BE2C (cell line): Measurements from ENCODE around the gene ENTR1.

Experiments used
- DNase-seq: peaks from one replicate; pipeline ENCODE4 v3.0.0-alpha.2; 2020
- H3K27me3 ChIP-seq: fragments of 250-450 bp; sonication (Bioruptor Pico); 2 replicates; pipeline ENCODE4 v1.5.1; 2020; ENCODE audit warnings: mild to moderate bottlenecking
- H3K36me3 ChIP-seq: fragments of 250-450 bp; sonication (Bioruptor Pico); 2 replicates; pipeline ENCODE4 v1.5.1; 2020; ENCODE audit warnings: mild to moderate bottlenecking
- H3K4me1 ChIP-seq: fragments of 250-450 bp; sonication (Bioruptor Pico); 2 replicates; pipeline ENCODE4 v1.5.1; 2020
- H3K4me3 ChIP-seq: 2 replicates; pipeline ENCODE4 v1.5.1; 2011; ENCODE audit warnings: low read depth, low read length
- H3K9me3 ChIP-seq: fragments of 250-450 bp; sonication (Bioruptor Pico); 2 replicates; pipeline ENCODE4 v1.5.1; 2020
- CTCF ChIP-seq: IDR thresholded peaks from 2 replicates; pipeline ENCODE4 v1.5.1; 2012; ENCODE audit warnings: mild to moderate bottlenecking, low read depth, low read length

ENTR1 gene

GRCh38 chr9:136355616-136356557 is 54.5 kb downstream of the ENTR1 start:
- Histone ChIP-seq H3K9me3 (no peaks in the 10 kb centered on the region; the same call in 1 of the 2 replicates), H3K4me1 (peaks cover 13% of the 10 kb centered on the region), H3K36me3 (peaks cover 19% of the 10 kb centered on the region), H3K27me3 (no peaks in the 10 kb centered on the region), H3K4me3 (no peak overlapping the region)
- DNase-seq, result no peak
- TF ChIP-seq CTCF, result no peak

GRCh38 chr9:136354592-136355085 is 55.8 kb downstream of the ENTR1 start:
- no peaks in the 10 kb centered on the region for H3K27me3 ChIP-seq
- H3K4me3 ChIP-seq, result no peak overlapping the region

GRCh38 chr9:136353757-136354488 is 56.5 kb downstream of the ENTR1 start:
- no peak for DNase-seq
- peaks cover 8% of the 10 kb centered on the region for H3K4me1 ChIP-seq
- no peak overlapping the region for H3K4me3 ChIP-seq
- no peaks in the 10 kb centered on the region; the same call in 1 of the 2 replicates for H3K9me3 ChIP-seq
- no peak for TF ChIP-seq CTCF
- H3K36me3 ChIP-seq, result peaks cover 19% of the 10 kb centered on the region
- no peaks in the 10 kb centered on the region for H3K27me3 ChIP-seq

More at GRCh38 chr9:136354592-136355085, 55.8 kb downstream of the ENTR1 start:
- DNase-seq, result no peak
- Histone ChIP-seq H3K36me3 (peaks cover 19% of the 10 kb centered on the region), H3K9me3 (no peaks in the 10 kb centered on the region; the same call in 1 of the 2 replicates), H3K4me1 (peaks cover 7% of the 10 kb centered on the region)
- no peak for TF ChIP-seq CTCF

- Histone ChIP-seq H3K4me3 (no peak overlapping the region), H3K4me1 (peaks cover 16% of the 10 kb centered on the region), H3K36me3 (peaks cover 18% of the 10 kb centered on the region), H3K9me3 (no peaks in the 10 kb centered on the region; the same call in 1 of the 2 replicates), H3K27me3 (no peaks in the 10 kb centered on the region)
- no peak for TF ChIP-seq CTCF
- DNase-seq, result no peak
Measured at GRCh38 chr9:136353088-136353487, 57.3 kb downstream of the ENTR1 start.

- no peak for DNase-seq
- Histone ChIP-seq H3K27me3 (no peaks in the 10 kb centered on the region), H3K4me3 (no peak overlapping the region), H3K36me3 (peaks cover 15% of the 10 kb centered on the region), H3K4me1 (peaks cover 20% of the 10 kb centered on the region), H3K9me3 (no peaks in the 10 kb centered on the region; the same call in 1 of the 2 replicates)
- TF ChIP-seq CTCF, result no peak
Measured at GRCh38 chr9:136352682-136353081, 57.7 kb downstream of the ENTR1 start.
